Activated CD4-positive, alpha-beta T cell treated with anti-CD3 and anti-CD28 coated beads for 1 hour (primary cell): ENCODE measurements around the gene CCM2.

Experiments
- DNase-seq: peaks from one replicate; pipeline ENCODE4 v3.0.0-alpha.2; 2020

The CCM2 gene

DNA sequence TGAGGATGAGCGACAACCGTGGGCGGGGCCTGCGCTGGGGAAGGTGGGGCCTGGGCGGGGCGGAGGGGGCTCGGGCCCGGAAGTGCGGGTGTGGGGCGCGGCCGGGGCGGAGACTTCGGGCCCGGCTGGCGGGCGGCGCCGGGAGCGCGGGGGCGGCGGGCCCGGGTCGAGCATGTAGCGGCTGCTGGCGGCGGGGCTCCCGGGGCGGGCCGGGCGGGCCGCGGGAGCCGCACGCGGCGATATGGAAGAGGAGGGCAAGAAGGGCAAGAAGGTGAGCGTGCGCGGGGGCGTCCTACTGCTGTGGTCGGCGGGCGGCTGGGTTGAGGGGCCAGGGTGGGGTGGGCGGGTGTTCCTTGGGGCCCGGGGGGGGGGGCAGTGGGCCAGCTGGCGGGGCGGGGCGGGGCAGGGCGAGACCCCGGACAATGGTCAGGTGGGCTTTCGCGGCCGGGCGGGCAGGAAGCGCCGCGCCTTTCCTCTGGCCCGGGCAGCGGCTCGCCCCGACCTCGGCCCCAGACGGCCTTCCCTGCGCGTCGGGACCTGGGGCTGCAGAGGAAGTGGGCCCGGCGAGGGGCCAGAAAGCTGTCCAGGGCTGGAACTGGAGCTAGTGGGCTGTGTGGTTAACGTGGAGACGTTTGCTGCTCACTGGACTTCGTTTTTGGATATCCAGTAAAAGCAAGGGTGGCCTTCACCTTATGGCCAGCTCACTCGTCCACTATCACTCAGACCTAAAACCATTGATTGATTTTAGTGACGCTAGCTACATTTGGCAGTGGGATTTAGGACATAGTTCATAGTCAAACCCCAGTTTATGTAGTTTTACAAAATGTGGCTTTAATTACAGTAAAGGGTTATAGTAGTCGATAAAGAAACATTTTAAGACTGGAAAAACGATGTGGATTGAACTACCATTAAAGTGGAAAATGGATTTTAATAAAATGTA is at the start of gene CCM2:
Gene CCM2, plus strand, starts transcription at position 109 of the 940 bp plus-strand sequence. Its CDS starts 133 bp downstream, at position 242.
- DNase-seq, result no peak

DNA sequence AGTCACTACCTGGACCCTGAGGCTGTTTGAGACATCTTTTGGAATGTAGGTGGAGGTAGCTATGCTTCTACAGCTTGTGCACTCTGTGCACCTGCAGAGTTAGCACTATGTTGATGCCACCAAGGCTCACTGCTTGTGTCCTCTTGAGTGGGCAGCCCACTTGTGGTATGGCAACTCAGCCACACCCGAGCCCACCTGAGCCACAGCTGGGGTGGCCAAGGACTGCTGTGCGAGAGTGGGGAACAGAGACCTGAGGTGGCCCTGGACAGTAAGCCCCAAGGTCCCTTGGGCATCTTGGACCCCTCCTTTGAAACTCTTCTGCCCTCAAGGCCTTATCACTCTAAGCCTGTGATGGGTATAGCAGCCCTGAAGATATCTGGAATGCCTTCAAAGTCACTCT is 46.8 kb upstream of the CCM2 start:
- no peak for DNase-seq

DNA sequence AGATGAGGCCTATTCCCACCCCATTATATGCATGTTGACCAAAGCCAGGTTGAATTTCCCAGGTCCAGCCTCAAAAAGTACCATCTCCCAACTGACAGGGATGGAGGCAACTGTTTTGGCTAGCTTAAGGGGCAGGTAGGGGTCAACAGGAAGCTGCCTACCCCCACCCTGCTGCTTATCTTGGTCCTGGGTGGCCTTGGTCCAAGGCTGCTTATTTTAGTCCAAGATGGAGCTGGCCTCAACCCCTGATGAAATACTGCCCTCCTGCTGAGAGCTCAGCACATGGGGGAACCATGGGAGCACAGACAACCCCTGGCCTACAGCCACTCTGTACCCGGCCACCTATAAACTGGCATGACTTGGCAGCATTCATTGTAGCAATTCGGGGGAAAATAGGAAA is 44.3 kb upstream of the CCM2 start:
- no peak for DNase-seq

DNA sequence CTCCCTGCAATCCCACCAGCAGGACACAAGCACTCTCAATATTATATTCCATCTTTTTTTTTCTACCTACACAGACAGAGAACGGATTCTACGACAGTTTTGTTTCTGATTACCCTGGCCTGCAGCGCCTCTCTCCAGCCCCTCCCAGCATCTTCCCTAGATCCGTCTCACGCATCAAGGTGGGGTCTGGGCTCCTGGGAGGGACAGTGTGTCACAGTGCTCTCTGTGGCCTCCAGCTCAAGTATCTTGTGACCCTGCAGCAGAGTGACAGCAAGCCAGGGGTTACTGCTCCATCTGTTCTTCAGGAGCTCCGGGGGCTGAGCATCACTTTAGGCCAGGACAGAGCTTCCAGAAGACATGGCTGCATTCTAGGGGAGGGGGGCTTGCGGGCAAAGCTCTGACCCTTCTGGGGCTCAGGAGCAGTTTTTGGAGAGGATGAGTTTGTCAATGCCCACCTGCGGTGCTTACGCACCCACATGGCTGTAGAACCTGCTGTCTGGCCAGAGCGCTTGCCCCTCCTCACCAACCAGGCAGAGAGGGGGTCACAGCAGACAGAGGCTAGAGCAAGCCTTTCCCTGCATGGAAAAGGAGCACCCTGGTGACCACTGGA is 43.7 kb upstream of the CCM2 start:
- no peak for DNase-seq

DNA sequence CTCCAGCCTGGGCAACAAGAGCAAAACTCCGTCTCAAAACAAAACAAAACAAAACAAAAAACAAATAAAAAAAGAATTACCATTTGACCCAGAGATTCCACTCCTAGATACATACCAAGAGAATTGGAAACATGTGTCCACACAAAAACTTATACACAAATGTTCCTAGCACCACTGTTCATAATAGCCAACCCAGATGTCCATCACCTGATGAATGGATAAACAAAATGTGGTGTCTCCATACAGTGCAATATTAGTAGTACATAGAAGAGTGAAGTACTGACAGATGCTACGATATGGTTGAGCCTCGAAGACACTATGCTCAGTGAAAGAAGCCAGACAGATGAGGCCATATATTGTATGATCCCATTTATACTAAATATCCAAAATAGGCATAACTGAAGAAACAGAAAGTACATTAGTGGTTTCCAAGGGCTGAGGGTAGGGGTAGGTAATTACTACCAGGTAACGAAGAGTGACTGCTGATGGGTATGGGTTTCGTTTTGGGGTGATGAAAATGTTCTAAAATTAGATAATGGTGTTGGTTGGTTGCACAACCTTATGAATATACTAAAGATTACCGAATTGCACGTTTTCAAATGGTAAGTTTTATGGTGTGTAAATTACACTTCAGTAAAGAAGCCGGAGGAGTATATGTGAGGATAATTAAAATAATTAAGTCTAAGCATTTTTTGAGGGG is 41.2 kb upstream of the CCM2 start:
- DNase-seq, result no peak

DNA sequence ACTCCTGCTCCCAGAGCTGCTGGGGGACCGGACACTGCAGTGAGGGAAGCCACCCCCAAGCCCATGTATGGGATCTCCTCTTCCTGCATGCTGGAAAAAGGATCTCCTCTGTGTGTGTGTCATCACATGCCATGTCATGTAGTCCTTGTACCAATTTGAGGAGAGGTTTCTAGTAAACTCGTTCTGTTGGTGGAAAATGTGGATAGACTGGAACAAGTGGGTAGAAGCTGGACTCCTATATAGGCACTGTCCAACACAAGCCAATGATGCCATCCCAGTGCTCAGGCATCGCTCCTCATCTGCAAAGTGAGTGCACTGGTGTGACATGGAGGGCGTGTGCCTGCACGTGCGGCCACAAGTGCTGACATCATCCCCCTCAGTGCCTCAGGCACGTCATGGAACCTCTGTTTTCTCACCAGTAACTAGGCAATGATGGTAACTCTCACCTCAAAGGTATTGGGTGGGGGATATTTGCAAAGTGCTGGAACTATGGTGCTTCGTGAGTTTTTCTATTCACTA is 40.5 kb upstream of the CCM2 start:
- DNase-seq, result no peak

DNA sequence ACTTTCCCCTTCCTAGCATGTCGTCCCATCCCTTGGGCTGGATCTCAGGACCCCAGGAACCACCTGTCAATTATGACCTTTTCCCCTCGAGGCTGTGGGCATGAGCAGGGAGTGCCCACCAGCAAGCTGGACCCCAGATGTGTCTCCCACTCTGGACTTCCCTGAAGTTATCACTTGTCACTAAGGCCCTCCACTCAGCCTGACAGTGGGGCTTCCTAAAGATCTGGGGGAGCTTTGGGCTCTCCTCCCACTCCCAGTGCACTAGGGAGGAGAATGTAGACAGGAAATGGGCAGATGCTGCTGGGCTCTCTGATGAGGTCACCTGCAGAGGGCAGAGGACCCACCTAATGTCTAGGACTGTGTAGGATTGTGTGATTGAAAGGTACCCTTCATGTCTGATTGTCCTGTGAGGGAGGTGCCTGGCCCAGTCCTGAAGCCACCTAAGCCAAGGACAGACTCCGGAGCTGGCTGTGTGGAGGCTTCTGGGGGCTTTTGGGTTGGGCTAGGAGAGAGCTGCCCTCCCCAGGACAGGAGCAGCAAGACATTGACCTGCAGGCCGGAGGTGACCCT is 39.9 kb upstream of the CCM2 start:
- DNase-seq, result no peak

DNA sequence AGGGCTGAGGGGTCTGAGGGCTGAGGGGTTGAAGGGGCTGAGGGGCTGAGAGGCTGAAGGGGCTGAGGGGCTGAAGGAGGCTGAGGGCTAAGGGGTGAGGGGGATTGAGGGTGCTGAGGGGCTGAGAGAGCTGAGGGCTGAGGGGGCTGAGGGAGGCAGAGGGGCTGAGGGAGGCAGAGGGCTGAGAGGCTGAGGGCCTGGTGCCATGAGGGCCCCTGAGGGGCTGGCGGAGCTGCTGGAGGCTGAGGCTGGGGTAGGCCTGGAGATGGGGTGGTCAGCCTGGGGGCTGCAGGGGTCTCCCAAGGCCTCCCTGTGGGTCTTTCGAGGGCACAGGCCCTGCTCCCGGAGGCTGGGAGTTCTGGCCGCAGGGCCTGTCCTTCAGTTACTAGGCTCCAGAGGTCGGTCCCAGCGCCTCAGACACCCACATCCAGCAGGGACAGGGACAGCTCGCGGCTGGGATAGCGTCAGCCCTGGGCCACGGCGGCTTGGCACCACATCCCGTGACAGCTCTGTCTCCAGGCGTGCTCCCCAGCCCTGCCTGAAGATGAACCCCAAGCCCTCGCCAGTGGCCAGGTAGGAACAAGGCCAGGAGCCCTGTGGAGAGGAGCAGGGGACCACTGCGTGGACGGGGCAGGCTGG is 38.0 kb upstream of the CCM2 start:
- no peak for DNase-seq

DNA sequence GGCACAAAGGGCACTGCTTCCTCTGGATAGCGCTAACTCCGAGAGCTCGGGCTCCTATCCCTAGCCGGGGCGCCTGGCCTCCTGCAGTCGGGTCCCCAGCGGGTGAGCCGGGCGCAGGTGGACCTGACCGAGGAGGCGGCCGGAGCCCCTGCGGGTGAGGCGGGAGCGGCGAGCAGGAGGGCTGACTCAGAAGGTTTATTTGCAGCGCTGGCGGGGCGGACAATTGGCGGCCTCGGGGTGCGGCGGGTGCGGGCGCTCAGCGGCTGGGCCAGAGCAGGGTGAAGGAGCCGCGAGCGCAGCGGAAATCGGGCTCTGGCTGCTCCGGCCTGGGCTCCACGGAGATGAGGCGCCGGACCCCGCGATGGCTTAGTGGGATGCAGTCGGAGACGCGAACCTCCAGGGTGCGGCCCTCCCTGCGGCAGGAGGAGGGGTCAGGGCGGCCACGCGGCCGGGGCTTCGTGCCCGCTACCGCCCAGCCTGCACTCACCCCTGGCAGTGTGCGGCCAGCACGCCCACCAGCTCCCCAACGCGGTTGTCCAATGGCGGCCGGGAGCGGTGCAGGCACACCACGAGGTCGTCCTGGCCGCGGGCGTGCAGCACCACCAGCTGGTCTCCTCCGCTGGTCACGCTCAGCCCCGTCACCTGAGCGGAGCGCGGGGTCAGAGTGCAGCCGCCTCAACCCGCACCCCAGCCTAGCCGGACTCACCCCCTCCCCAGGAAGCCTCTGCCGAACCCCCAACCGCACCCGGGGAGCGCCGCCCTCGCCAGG is 37.3 kb upstream of the CCM2 start:
- DNase-seq, result no peak

DNA sequence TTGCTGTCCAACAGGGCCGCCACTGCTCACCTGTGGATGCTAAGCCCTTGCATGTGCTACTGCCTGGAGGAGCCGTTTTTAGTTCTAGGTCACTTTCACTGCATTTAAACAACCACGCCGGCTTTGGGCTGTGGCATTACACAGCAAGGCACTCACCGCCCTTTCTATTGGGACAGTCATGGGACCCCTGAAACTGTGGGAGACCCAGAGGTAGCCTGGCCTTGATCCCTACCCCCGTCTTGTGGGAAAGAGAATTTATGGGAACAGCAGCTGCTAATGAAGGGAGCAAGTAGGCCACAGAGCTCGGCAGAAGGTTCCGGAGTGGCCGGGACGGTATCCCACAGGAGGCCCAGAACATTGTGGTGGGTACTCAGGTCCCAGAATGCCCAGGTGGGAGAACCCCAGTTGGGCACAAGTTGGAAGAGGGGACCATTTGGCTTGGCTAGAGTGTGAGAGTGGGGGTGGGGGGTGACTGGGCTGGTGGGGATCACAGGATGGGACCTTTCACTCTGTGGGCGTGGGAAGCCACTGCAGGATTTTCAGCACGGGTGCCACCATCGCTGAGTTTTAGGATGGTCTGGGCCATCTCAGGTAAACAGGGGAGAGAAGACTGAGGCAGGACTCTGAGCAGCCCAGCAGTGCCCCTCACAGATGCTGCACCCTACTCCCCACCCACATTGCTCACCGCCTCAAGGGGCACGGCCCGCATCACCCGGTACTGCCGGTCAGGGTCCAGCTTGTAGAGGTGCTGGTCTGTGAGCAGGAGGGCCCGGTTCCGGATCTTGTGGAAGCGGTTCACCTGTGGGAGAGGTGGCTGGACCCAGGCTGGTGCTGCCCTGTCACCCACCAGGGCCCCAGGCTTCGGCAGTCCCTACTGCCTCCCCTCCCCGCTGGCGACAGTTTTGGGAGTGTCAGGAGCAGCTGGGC is 36.4 kb upstream of the CCM2 start:
- DNase-seq, result no peak

DNA sequence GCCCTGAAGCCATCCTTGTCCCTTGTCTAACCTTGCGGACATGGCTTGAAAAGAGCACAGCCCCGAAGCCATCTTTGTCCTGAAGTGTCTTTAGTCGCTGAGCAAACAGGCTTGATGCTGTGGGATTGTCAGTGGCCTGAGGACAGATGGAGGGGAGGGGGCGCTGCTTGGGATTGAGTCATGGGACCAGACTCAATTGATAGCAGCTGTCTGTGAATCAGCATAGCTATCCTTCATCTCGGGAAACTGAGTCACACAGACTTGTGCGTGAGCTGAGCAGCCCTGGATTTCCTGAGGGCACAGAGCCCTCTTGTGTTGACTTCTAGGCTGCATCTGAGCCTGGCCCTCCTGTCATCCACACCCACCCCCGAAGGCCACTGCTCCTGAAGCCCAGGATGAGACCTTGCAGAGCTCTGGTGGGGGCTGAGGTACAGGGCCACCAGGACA is 35.6 kb upstream of the CCM2 start:
- no peak for DNase-seq

DNA sequence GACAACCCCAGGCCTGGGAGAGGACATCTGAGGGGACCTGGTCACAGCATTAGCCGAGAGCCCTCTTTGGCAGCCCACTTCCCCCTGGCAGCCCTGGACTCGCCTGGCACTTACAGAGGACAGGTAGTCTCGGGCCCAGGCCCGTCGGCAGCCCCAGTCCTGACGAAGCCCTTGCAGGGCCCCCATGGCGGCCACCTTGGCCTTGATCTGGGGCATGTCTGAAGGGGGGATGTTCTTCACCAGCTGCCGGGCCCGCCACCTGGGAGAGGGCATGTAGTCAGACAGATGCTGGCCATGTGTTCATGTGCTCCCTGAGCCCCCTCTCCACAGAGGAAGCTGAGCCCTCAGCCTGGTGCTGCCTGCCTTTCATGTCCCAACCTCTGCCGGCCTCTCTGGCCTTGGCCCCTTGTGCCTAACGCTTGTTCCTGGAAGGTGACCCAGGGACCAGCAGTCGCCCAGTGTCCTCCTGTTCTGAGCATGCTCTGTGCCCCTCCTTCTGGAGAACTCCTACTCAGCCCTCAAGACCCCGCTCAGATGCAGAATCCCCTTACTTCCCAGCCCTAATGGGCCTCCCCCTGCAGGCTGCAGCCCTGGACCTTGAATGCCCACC is 35.1 kb upstream of the CCM2 start:
- no peak for DNase-seq

DNA sequence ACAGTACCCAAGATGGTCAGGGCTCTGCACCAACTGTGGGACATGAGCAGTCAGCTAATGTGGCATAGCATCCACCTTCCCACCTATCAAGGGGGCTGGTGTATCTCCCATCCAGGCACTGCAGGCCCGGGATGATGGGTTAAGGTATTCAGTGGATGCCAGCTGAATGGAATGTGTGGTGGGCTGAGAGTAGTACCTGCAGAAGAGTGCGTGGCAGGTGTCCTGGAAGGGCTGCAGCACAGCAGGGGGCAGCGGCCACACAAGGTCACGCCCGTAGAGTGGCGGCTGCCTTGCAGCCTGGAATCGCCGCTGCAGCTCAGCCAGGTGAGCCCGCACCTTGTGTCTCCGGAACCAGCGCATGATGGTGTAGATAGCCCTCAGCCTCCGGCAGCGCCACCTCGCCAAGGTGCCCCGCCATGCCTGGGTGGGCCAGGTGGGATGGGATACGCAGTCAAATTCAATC is 34.5 kb upstream of the CCM2 start:
- DNase-seq, result no peak

DNA sequence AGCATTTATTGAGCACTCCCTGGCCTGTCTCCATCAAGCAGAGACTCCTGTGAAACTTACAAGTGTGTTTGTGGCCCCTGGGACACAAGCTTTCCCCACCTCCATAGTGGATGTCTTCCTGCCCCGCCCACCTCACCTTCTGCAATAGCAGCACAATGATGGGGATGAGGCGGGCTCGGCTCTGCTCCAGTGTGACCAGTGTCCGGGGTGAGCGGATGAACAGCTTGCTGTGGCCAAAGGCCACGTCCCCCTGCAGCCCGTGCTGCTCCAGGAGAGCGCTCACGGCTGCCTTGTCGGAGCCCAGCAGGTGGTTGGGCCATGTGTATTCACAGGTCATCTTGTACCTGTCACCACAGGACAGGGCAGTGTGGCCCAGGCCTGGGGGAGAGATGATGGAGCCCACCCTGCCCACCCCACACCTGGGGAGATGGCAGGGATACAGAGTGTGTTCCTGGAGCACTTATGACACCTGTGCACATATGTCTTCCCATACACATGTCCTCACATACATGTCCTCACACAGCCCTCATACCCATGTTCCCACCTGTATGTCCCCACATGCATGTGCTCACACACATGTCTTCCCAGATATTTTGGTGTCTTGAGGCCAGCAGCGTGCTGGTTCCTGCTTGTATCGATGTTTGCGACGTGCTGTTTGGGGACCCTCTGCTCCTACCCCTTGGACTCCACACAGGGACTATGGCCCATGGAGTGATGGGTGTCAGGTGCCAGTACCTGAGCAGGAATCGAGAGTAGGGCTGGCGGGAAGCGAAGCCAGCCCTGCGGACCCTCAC is 33.9 kb upstream of the CCM2 start:
- DNase-seq, result no peak

DNA sequence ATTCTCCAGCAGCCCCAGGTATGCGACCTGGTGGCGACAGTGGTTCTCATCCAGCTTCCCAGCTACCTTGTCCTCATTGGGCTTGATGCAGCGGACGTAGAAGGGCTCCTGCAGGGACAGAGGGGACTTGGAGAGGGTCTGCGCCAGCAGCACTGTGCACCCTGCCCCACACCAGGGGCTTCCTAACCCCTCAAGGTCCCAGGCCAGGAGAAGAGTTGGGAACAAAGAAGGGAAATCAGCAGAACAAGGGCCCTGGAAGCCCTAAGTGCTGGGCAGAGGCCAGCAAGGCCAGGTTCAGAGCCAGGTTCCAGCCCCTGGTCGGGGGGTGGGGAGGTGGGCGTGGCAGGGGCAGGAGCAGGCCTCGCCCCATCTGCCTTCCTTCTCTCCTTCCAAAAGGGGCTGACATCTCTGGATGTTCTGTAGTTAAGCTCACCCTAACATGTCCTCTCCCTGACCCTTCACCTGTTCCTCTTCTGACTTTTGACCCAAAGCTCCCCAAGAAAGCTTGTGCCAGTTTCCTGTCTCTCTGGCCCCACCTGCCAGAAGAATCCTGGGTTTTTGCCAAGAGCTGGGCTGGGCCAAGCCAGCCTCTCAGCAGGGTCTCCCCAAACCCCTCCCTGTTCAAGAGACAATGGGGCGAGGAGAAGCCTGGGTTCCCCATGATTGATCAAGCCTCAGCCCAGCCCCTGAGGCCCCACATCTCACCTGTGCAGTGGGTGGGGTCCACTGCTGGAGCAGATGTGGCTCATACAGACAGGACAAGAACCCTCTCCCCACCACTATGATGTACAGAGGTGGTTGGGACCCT is 33.1 kb upstream of the CCM2 start:
- DNase-seq, result no peak

DNA sequence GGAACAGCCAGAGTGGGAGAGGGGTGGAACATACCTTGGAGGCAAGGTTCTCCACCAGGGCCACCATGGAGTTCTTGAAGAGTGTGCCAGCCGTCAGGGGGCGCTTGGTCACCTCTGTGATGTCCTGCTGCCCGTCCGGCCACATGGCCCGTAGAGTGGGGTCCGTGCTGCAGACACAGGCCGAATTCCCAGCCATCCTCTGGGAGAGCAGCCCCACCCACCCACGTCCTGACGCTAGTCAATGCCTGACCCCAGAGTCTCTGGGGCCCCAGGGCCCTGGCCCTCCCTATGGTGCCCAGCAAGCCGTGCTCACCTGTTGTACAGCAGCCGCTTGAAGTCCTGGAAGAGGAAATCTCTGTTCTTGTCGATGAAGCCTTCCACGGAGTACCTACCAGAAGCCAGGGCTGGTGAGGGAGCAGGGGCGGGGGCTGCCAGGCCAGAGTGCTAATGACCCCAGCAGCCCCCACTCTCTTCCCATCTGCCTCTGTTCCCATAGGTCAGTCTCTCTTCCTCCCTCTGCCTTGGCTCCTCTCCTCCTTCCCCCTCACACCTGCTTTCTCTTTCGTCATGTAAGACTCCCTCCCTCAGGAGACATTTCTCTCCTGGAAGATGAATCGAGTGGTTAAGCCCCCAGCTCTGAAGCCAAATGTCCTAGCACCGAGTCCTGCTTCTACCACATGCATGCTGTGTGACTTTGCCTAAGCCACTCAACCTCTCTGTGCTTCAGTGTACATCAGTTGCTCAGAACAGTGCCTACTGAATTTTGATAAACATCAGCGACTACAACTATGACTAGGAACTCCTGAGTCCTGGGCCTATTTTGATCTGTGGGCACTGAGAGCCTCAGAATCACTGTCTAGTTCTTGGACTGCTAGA is 32.2 kb upstream of the CCM2 start:
- DNase-seq, result no peak

DNA sequence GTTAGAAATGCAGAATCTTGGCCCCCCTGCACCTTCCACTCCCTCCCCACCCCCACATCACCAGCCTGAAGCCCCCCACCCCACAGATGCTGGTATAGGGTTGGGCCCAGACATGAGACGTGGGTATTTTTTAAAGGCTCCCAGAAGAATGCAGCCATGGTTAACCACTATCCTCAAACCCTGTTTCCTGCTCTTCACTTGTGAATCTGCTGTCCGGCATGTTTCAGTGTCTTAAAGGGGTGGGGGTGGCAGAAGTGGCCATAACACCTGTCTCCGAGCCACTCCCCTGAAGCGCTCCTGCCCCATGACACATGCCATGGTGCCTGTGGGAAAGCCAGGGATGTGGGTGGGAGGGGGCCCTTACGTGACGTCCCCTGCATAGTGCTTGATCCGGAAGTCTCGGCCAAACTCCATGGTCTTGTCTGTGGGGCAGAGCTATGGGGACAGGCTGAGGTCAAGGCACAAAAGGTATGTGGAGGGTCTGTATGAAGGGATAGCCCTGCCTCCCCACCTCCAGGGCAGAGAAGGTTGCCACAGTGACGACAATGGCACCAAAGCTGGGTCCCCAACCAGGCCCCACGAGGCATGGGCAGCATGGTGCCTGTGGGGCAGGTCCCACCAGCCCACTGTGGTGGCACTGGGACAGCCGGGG is 30.8 kb upstream of the CCM2 start:
- no peak for DNase-seq
